Measurements from ENCODE around the gene ITIH3.

DNA sequence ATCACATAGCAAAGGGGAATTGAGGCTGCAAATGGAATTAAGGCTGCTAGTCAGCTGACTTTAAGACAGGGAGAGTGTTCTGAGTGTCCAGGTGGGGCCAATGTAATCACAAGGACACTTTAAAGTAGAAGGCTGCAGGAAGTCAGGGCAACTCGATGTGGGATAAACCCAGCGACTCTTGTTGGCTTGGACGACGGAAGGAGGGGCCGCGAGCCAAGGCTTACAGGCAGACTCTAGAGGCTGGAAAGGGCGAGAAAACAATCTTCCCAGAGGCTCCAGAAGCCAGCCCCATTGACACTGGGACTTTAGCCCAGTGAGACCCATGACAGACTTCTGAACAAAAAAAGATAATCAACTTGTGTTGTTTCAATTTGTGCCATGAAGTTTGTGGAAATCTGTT is 53.1 kb downstream of the ITIH3 start:
- no peak for TF ChIP-seq GATA1 (IDR thresholded peaks at IDR 0.05; ENCODE audit: low read depth, low read length)
- TF ChIP-seq POLR2A (IDR thresholded peaks at IDR 0.05; ENCODE audit: low read length): no peak

Data from erythroblast (primary cell).